Measurements from ENCODE around the gene PKLR.
A peak's percentile ranks its signal among the peaks of the same experiment; 100 is the strongest.

Gene PKLR

DNA sequence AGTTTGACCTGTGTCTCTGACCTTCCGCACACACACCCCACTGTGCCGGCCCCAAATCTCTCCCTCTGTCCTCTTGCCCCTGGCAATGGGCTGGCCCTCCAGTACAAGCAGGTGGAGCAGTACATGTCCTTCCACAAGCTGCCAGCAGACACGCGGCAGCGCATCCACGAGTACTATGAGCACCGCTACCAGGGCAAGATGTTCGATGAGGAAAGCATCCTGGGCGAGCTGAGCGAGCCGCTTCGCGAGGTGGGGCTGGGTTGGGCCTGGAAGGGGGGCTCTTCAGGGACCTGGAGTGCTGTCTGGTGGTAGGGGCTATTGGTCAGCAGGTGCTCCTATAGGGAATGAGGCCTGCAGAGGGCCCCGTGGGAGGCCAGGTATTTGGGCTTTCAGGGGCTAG is 16.2 kb downstream of the PKLR start:
- DNase-seq (ENCODE audit: low read depth): no peak
- TF ChIP-seq, protein P1, sequence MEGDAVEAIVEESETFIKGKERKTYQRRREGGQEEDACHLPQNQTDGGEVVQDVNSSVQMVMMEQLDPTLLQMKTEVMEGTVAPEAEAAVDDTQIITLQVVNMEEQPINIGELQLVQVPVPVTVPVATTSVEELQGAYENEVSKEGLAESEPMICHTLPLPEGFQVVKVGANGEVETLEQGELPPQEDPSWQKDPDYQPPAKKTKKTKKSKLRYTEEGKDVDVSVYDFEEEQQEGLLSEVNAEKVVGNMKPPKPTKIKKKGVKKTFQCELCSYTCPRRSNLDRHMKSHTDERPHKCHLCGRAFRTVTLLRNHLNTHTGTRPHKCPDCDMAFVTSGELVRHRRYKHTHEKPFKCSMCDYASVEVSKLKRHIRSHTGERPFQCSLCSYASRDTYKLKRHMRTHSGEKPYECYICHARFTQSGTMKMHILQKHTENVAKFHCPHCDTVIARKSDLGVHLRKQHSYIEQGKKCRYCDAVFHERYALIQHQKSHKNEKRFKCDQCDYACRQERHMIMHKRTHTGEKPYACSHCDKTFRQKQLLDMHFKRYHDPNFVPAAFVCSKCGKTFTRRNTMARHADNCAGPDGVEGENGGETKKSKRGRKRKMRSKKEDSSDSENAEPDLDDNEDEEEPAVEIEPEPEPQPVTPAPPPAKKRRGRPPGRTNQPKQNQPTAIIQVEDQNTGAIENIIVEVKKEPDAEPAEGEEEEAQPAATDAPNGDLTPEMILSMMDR (IDR thresholded peaks at IDR 0.05; ENCODE audit: insufficient read depth, low read depth, low read length, missing control alignments): no peak
- no peak overlapping the region for H3K4me3 ChIP-seq (ENCODE audit: low read length)

DNA sequence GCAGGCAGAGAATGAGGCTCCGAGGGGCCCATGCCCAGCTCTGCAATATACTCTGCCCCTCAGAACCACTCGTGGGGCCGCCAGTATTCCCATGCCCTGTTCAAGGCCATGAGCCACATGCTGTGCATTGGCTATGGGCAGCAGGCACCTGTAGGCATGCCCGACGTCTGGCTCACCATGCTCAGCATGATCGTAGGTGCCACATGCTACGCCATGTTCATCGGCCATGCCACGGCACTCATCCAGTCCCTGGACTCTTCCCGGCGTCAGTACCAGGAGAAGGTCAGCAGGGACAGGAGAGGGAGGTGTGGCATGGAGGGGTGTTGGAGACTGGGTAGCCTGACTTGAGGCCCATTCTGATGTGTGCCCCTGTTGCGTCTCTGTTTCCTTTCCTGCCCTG is 16.8 kb downstream of the PKLR start:
- H3K4me3 ChIP-seq (ENCODE audit: low read length): no peak overlapping the region
- DNase-seq (ENCODE audit: low read depth): no peak
- TF ChIP-seq, protein P1 (IDR thresholded peaks at IDR 0.05; ENCODE audit: insufficient read depth, low read depth, low read length, missing control alignments): no peak

DNA sequence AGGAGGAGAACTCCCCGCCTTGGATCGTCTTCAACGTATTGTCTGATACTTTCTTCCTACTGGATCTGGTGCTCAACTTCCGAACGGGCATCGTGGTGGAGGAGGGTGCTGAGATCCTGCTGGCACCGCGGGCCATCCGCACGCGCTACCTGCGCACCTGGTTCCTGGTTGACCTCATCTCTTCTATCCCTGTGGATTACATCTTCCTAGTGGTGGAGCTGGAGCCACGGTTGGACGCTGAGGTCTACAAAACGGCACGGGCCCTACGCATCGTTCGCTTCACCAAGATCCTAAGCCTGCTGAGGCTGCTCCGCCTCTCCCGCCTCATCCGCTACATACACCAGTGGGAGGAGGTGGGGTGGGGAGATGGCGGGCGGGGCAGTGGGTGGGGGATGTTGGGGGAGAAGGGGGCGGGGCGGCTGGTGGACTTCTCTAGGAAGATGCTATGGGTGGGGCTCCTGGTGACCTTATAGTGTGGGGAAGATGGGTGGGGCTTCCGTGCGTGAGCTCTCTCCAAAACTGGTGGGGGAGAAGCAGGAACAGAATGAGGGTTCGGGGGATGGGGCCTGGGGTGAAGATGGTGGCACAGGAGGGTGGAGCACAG is 18.6 kb downstream of the PKLR start:
- TF ChIP-seq, protein P1 (IDR thresholded peaks at IDR 0.05; ENCODE audit: insufficient read depth, low read depth, low read length, missing control alignments): no peak
- no peak for DNase-seq (ENCODE audit: low read depth)
- no peak overlapping the region for H3K4me3 ChIP-seq (ENCODE audit: low read length)

DNA sequence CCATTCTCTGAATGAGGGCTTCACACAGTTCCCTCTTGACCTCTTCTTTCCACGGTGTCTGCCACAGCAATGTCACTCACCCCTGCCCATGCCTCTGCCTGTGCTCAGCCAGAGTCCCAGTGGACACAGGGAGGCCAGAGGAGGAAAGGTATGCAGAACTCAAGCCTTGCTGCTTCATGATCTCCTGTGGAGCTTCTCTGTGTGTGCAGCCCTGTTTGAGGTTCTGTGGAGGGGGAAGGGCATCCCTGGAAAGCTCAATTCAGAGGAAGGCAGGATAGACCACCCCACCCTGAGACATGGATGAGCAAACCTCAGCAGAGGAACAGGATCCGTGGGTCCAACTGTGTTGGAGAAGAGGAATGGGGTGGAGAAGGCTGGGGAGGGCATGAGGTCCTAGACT is 22.0 kb downstream of the PKLR start:
- TF ChIP-seq, protein P1 (IDR thresholded peaks at IDR 0.05; ENCODE audit: insufficient read depth, low read depth, low read length, missing control alignments): no peak
- no peak overlapping the region for H3K4me3 ChIP-seq (ENCODE audit: low read length)
- no peak for DNase-seq (ENCODE audit: low read depth)

DNA sequence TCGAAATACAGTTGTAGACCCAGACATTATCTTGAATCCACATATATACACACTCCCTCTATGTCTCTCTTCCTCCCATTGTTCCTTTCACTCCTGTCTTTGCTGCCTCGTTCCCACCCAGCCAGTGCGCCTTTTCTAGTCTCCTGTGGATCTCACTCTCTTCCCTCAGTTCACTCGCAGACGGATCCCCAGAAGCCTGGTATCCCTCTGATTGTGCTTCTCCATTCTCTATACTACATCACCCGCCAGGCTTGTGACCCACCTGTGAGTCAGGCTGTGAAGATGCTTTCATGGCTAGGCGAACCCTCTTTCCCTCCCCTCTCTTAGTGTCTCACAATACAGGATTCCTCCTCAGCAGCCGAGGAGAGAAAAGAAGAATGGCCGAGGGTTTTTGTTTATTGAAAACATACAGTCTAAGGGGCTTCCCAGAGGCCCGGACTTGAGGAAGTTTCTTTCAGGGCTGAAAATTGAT is 22.5 kb downstream of the PKLR start:
- DNase-seq (ENCODE audit: low read depth): peak; percentile 47
- no peak overlapping the region for H3K4me3 ChIP-seq (ENCODE audit: low read length)
- TF ChIP-seq, protein P1 (IDR thresholded peaks at IDR 0.05; ENCODE audit: insufficient read depth, low read depth, low read length, missing control alignments): no peak

DNA sequence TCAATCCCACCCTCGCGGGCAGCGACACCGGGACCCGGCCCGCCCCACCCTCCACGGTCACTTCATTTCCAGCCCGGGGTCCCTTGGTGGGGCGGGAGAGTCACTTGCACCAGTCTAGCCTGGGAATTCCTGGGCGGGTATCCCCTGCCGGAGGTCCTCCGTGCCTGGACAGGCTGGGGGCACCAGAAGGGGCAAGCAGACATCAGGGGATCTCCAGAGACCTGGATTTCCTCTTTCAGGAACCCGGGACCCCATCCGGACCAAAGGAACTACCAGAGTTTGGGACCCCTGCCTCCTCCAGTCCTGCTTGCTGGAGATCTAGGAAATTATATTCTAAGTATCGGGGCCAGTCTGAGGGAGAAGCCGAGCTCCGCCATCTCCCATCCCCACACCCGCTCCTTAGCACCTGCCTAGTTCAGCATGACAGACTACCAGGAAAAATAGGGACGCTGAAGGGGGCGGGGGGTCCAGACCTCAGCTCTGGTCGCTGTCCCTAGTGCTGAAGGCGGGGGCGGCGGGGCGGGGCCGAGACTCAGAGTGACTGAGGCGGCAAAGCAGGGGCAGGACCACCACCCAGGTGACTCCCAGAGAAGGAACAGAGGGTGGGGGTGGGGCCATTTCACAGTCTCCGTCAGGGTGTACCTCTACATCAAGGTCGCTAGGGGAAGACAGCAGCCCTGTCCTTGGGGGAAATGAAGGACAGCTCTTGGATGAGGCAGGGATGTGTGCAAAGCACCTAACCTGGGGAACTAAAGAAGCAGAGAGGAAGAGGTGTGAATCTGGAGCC is 23.1 kb downstream of the PKLR start:
- TF ChIP-seq, protein P1 (IDR thresholded peaks at IDR 0.05; ENCODE audit: insufficient read depth, low read depth, low read length, missing control alignments): peak; percentile 59
- DNase-seq (ENCODE audit: low read depth): peak; percentile 59
- H3K4me3 ChIP-seq (ENCODE audit: low read length): peak overlapping the region; percentile 65

All from epithelial cell of esophagus (primary cell).